ENCODE measurements around the gene DTNA. TPM values are rescaled to one million over a fixed set of nuclear protein-coding genes. Genes with fewer than 3 reads are reported as not detected.

The DTNA gene
- 0.11 and 0.39 TPM in 2 replicates for total RNA-seq

DNA sequence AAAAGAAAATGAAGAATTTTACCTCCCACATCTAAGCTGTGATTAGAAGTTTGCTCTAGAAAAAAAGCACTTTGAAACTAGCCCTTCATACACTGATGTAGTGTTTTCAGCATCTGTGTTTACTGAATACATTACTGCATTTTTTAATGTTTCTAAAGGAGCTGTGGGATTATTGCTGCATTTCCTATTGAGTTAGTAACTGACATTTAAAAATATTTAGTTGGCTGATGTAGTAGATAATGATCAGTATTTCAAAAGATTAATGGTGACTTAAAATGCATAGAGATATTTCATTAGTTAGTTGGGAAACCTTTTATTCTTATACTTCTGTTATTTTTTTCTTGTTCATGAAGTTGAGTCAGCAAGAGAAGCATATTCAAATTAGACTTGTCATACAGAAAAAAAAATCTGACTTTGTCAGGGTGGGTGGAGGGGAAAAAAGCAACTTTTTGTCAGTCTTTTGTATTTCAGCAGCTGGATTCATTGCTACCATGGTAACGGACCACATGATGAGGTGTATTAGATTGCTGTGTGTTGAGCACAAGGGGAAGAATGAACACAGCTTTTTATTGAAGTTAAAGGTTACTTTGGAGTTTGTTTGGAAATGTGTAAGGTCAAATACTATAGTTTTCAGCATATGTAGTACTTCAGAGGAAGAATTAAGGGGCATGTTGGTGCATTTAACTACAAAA lies at the start of gene DTNA:
DTNA (plus strand) TSS at position 549 of the 692 bp plus-strand sequence. CDS start 45,679 bp downstream, outside the sequence.

